GM12865 (cell line): Measurements from ENCODE around the gene VRK1.

Experiments
- DNase-seq: peaks from one replicate; pipeline ENCODE4 v3.0.0; 2010; ENCODE audit warnings: low read depth
- H3K4me3 ChIP-seq: 2 replicates; pipeline ENCODE4 v1.5.1; 2011; ENCODE audit warnings: mild to moderate bottlenecking, low read depth, low read length, control low read depth
- TF ChIP-seq, protein P1 (sequence below): IDR thresholded peaks from 2 replicates; pipeline ENCODE4 v1.5.1; 2011; ENCODE audit warnings: low read length, control low read depth, low read depth, inconsistent platforms; ENCODE audit not compliant: insufficient read depth; ENCODE audit errors: missing control alignments

Gene VRK1

DNA sequence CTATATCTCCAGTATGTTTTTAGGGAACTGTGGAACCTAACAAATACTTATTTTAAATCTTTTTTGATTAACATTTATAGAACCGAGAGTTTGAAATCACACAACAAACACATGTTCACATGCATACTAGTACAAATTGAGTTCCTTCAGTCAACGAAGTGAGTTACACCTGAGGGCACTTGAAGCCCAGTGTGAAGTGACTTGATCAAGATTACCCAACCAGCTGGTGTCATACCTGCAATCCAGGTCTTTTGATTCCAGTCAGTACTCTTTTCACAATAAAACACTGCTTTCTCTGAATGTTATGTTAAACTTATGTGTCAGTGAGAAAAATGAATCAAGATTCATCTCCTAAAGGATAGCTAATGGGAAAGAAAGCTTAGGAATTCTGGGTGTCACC, 35.2 kb downstream of the VRK1 start:
- H3K4me3 ChIP-seq = no peak overlapping the region
- TF ChIP-seq, protein P1, sequence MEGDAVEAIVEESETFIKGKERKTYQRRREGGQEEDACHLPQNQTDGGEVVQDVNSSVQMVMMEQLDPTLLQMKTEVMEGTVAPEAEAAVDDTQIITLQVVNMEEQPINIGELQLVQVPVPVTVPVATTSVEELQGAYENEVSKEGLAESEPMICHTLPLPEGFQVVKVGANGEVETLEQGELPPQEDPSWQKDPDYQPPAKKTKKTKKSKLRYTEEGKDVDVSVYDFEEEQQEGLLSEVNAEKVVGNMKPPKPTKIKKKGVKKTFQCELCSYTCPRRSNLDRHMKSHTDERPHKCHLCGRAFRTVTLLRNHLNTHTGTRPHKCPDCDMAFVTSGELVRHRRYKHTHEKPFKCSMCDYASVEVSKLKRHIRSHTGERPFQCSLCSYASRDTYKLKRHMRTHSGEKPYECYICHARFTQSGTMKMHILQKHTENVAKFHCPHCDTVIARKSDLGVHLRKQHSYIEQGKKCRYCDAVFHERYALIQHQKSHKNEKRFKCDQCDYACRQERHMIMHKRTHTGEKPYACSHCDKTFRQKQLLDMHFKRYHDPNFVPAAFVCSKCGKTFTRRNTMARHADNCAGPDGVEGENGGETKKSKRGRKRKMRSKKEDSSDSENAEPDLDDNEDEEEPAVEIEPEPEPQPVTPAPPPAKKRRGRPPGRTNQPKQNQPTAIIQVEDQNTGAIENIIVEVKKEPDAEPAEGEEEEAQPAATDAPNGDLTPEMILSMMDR = no peak
- no peak for DNase-seq

DNA sequence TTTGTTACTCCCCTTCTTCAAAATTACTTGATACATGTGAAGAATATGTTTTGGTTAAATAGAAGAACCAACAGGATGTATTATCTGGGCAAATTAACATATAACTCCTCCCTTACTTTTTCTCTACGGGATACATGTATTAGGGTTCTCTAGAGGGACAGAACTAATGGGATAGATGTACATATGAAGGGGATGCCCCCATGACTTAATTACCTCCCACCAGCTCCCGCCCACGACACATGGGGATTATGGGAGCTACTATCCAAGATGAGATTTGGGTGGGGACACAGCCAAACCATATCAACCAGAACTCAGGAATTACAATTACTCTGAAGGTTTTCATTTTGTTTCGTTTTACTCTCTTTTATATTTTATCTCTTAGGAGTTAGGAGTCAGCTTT, 41.3 kb downstream of the VRK1 start:
- TF ChIP-seq, protein P1 = no peak
- no peak overlapping the region for H3K4me3 ChIP-seq
- DNase-seq = no peak

DNA sequence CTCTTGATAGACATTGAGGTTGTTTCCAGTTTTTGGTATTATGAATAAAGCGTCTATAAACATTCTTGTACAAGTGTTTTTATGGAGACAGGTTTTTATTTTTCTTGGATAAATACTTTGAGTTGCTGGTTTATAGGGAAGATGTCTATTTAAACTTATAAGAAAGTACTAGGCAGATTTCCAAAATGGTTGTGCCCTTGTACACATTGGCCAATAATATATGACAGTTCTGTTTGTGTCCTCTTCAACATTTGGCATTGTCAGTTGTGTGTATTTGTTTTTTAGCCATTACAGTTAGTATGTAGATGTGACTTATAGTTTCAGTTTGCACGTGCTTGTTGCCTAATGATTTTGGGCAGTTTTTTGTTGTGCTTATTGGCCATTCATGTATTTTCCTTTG, 42.1 kb downstream of the VRK1 start:
- no peak overlapping the region for H3K4me3 ChIP-seq
- no peak for DNase-seq
- TF ChIP-seq, protein P1 = no peak

DNA sequence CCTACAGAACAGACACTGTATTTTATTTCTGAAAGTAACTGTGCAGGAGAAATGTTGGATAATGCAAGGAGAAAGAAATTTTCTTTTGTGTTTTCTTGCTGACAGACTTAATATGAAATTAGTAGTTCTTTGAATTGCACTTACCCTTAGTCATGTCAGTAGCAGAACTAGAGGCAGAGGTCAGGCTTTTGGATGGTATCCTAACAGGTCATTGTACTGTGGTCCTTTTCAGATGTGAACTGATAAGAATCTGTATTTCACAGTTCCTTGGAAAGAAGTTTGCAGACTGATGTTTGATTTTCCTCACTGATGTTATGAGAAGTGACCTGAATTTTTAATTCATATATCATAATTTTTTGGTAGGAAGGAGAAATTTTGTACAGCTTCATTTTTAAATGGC, 46.0 kb downstream of the VRK1 start:
- TF ChIP-seq, protein P1 = no peak
- no peak for DNase-seq
- no peak overlapping the region for H3K4me3 ChIP-seq

DNA sequence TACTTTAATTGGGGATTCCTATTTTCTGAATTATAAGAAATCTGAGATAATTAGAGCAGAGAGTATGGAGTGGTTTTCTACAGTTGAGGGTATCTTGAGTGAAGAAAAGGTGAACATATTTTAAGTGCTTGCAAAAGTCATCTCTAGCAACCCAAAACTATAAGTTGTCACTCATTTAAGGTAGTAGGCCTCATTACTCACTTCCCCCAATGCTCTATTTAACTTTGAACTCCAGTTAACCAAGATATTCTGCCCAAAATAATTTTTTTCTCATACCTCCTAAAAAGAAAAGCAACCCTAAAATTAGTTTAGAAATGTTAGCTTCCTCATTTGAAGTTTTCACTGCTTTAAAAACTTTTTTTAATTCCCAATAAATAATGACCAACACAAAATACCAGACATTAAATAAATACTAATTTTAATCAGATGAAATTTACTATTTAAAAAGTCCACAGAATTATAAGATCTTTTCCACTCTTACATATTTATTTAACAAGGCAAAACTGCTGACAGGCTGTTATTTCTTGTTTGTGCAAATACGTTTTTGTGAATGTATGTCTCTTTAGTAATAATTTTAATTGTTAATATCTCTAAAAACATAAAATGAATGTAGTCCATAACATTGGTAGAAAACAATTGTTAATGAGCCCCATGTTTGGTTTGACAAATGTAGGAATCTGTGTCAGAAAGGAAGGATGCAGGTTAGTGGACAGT, 47.8 kb downstream of the VRK1 start:
- no peak overlapping the region for H3K4me3 ChIP-seq
- TF ChIP-seq, protein P1 = no peak
- no peak for DNase-seq

DNA sequence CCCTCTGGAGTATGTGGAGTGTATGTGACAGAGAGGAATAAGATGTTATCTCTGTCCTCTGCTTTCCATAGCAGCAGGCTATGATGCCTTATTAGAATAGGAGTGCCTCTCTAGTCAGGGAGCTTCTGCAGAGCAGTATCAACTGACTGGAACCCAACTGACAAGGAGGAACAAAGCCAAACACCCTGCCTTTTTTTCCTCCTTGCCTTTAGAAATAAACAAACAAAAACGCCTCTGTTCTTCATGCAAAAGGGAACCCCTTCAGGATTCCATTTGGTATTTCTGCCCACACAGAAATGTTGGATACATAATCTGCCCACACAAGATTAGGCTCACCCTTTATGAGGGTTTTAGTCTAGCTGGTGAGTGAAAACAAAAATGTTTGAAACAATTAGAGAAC, 50.3 kb downstream of the VRK1 start:
- TF ChIP-seq, protein P1 = no peak
- no peak for DNase-seq
- H3K4me3 ChIP-seq = no peak overlapping the region

DNA sequence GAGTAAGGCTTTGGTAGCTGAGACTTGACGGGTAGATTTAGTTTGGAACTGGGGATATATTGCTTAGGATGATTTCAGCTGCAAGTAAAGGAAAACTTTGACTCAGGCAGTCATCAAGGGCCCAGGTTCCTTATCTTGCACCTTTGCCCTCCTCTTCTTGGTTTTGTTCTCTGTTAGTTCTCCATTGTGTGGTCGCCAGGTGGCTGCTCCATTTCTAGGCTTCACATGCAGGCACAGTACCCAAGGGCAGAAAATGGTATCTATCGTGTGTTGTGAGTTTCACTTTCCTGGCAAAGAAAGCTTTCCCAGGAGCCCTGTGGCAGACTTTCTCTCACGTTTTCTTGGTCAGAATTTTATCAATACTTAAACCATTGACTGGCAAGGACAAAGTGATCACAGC, 50.8 kb downstream of the VRK1 start:
- TF ChIP-seq, protein P1 = no peak
- no peak for DNase-seq
- no peak overlapping the region for H3K4me3 ChIP-seq
